ENCODE measurements around the gene WDR7. TPM values are rescaled to one million over a fixed set of nuclear protein-coding genes. Genes with fewer than 3 reads are reported as not detected.

Gene WDR7
- total RNA-seq, 1 donor from 2014 or later = 67.3 TPM

- no peaks in the 10 kb centered on the region for H3K27me3 ChIP-seq (ENCODE audit: control insufficient read depth in 3 of 3, insufficient read depth in 3 of 3, low read length in 3 of 3)
- peaks cover 0 to 7% (median 2%) of the 10 kb centered on the region in 3 donors for H3K36me3 ChIP-seq (ENCODE audit: control insufficient read depth in 3 of 3, insufficient read depth in 3 of 3, low read length in 3 of 3)
- no peak overlapping the region for H3K27ac ChIP-seq (ENCODE audit: low read depth, low read length)
- no peaks in the 10 kb centered on the region for H3K9me3 ChIP-seq (ENCODE audit: control insufficient read depth in 3 of 3, low read length in 3 of 3)
- no peaks in the 10 kb centered on the region for H3K4me1 ChIP-seq (ENCODE audit: control insufficient read depth in 3 of 3, insufficient read depth in 3 of 3, low read length in 3 of 3)
- H3K4me3 ChIP-seq (ENCODE audit: low read length in 3 of 3) = no peak overlapping the region
- H3K9ac ChIP-seq (ENCODE audit: low read depth in 1 of 3, low read length in 3 of 3) = no peak overlapping the region
Observed at GRCh38 chr18:56672391-56672790, 21.2 kb downstream of the WDR7 start.

GRCh38 chr18:56672981-56673380 lies 21.8 kb downstream of the WDR7 start:
- Histone ChIP-seq H3K9me3 (ENCODE audit: control insufficient read depth in 3 of 3, low read length in 3 of 3) (no peaks in the 10 kb centered on the region), H3K27me3 (ENCODE audit: control insufficient read depth in 3 of 3, insufficient read depth in 3 of 3, low read length in 3 of 3) (no peaks in the 10 kb centered on the region), H3K27ac (ENCODE audit: low read depth, low read length) (no peak overlapping the region), H3K4me1 (ENCODE audit: control insufficient read depth in 3 of 3, insufficient read depth in 3 of 3, low read length in 3 of 3) (no peaks in the 10 kb centered on the region), H3K9ac (ENCODE audit: low read depth in 1 of 3, low read length in 3 of 3) (no peak overlapping the region), H3K4me3 (ENCODE audit: low read length in 3 of 3) (no peak overlapping the region), H3K36me3 (ENCODE audit: control insufficient read depth in 3 of 3, insufficient read depth in 3 of 3, low read length in 3 of 3) (peaks cover 0 to 7% (median 2%) of the 10 kb centered on the region in 3 donors)

- Histone ChIP-seq H3K36me3 (ENCODE audit: control insufficient read depth in 3 of 3, insufficient read depth in 3 of 3, low read length in 3 of 3) (peaks cover 0 to 7% (median 4%) of the 10 kb centered on the region in 3 donors), H3K27ac (ENCODE audit: low read depth, low read length) (no peak overlapping the region)
Observed at GRCh38 chr18:56676639-56677038, 25.5 kb downstream of the WDR7 start.

GRCh38 chr18:56678836-56679565 lies 27.8 kb downstream of the WDR7 start:
- Histone ChIP-seq H3K36me3 (ENCODE audit: control insufficient read depth in 3 of 3, insufficient read depth in 3 of 3, low read length in 3 of 3) (peaks cover 0 to 11% (median 10%) of the 10 kb centered on the region in 3 donors), H3K27ac (ENCODE audit: low read depth, low read length) (no peak overlapping the region), H3K27me3 (ENCODE audit: control insufficient read depth in 3 of 3, insufficient read depth in 3 of 3, low read length in 3 of 3) (no peaks in the 10 kb centered on the region), H3K9me3 (ENCODE audit: control insufficient read depth in 3 of 3, low read length in 3 of 3) (no peaks in the 10 kb centered on the region), H3K4me3 (ENCODE audit: low read length in 3 of 3) (no peak overlapping the region), H3K9ac (ENCODE audit: low read depth in 1 of 3, low read length in 3 of 3) (no peak overlapping the region), H3K4me1 (ENCODE audit: control insufficient read depth in 3 of 3, insufficient read depth in 3 of 3, low read length in 3 of 3) (no peaks in the 10 kb centered on the region)

More at GRCh38 chr18:56676639-56677038, 25.5 kb downstream of the WDR7 start:
- Histone ChIP-seq H3K27me3 (ENCODE audit: control insufficient read depth in 3 of 3, insufficient read depth in 3 of 3, low read length in 3 of 3) (no peaks in the 10 kb centered on the region), H3K9me3 (ENCODE audit: control insufficient read depth in 3 of 3, low read length in 3 of 3) (no peaks in the 10 kb centered on the region), H3K9ac (ENCODE audit: low read depth in 1 of 3, low read length in 3 of 3) (no peak overlapping the region), H3K4me3 (ENCODE audit: low read length in 3 of 3) (no peak overlapping the region), H3K4me1 (ENCODE audit: control insufficient read depth in 3 of 3, insufficient read depth in 3 of 3, low read length in 3 of 3) (no peaks in the 10 kb centered on the region)

GRCh38 chr18:56684277-56684676 lies 33.1 kb downstream of the WDR7 start:
- Histone ChIP-seq H3K4me3 (ENCODE audit: low read length in 3 of 3) (no peak overlapping the region), H3K27me3 (ENCODE audit: control insufficient read depth in 3 of 3, insufficient read depth in 3 of 3, low read length in 3 of 3) (no peaks in the 10 kb centered on the region), H3K9me3 (ENCODE audit: control insufficient read depth in 3 of 3, low read length in 3 of 3) (no peaks in the 10 kb centered on the region), H3K36me3 (ENCODE audit: control insufficient read depth in 3 of 3, insufficient read depth in 3 of 3, low read length in 3 of 3) (peaks cover 0 to 23% (median 13%) of the 10 kb centered on the region in 3 donors), H3K27ac (ENCODE audit: low read depth, low read length) (no peak overlapping the region), H3K9ac (ENCODE audit: low read depth in 1 of 3, low read length in 3 of 3) (no peak overlapping the region), H3K4me1 (ENCODE audit: control insufficient read depth in 3 of 3, insufficient read depth in 3 of 3, low read length in 3 of 3) (no peaks in the 10 kb centered on the region)

- H3K9ac ChIP-seq (ENCODE audit: low read depth in 1 of 3, low read length in 3 of 3) = no peak overlapping the region
- H3K4me3 ChIP-seq (ENCODE audit: low read length in 3 of 3) = no peak overlapping the region
- no peaks in the 10 kb centered on the region for H3K9me3 ChIP-seq (ENCODE audit: control insufficient read depth in 3 of 3, low read length in 3 of 3)
Observed at GRCh38 chr18:56691530-56691929, 40.4 kb downstream of the WDR7 start.

GRCh38 chr18:56696966-56697365 lies 45.8 kb downstream of the WDR7 start:
- Histone ChIP-seq H3K36me3 (ENCODE audit: control insufficient read depth in 3 of 3, insufficient read depth in 3 of 3, low read length in 3 of 3) (peaks cover 2 to 7% (median 4%) of the 10 kb centered on the region in 3 donors), H3K27ac (ENCODE audit: low read depth, low read length) (no peak overlapping the region), H3K4me3 (ENCODE audit: low read length in 3 of 3) (no peak overlapping the region), H3K9me3 (ENCODE audit: control insufficient read depth in 3 of 3, low read length in 3 of 3) (no peaks in the 10 kb centered on the region), H3K4me1 (ENCODE audit: control insufficient read depth in 3 of 3, insufficient read depth in 3 of 3, low read length in 3 of 3) (no peaks in the 10 kb centered on the region), H3K9ac (ENCODE audit: low read depth in 1 of 3, low read length in 3 of 3) (no peak overlapping the region), H3K27me3 (ENCODE audit: control insufficient read depth in 3 of 3, insufficient read depth in 3 of 3, low read length in 3 of 3) (no peaks in the 10 kb centered on the region)

More at GRCh38 chr18:56691530-56691929, 40.4 kb downstream of the WDR7 start:
- no peaks in the 10 kb centered on the region for H3K4me1 ChIP-seq (ENCODE audit: control insufficient read depth in 3 of 3, insufficient read depth in 3 of 3, low read length in 3 of 3)
- no peak overlapping the region for H3K27ac ChIP-seq (ENCODE audit: low read depth, low read length)
- peaks cover 2 to 14% (median 9%) of the 10 kb centered on the region in 3 donors for H3K36me3 ChIP-seq (ENCODE audit: control insufficient read depth in 3 of 3, insufficient read depth in 3 of 3, low read length in 3 of 3)
- H3K27me3 ChIP-seq (ENCODE audit: control insufficient read depth in 3 of 3, insufficient read depth in 3 of 3, low read length in 3 of 3) = no peaks in the 10 kb centered on the region

- H3K9me3 ChIP-seq (ENCODE audit: control insufficient read depth in 3 of 3, low read length in 3 of 3) = no peaks in the 10 kb centered on the region
- H3K4me3 ChIP-seq (ENCODE audit: low read length in 3 of 3) = no peak overlapping the region
- H3K36me3 ChIP-seq (ENCODE audit: control insufficient read depth in 3 of 3, insufficient read depth in 3 of 3, low read length in 3 of 3) = no peaks in the 10 kb centered on the region
- H3K27ac ChIP-seq (ENCODE audit: low read depth, low read length) = no peak overlapping the region
- H3K4me1 ChIP-seq (ENCODE audit: control insufficient read depth in 3 of 3, insufficient read depth in 3 of 3, low read length in 3 of 3) = no peaks in the 10 kb centered on the region
- H3K27me3 ChIP-seq (ENCODE audit: control insufficient read depth in 3 of 3, insufficient read depth in 3 of 3, low read length in 3 of 3) = no peaks in the 10 kb centered on the region
- H3K9ac ChIP-seq (ENCODE audit: low read depth in 1 of 3, low read length in 3 of 3) = no peak overlapping the region
Observed at GRCh38 chr18:56702946-56703345, 51.8 kb downstream of the WDR7 start.

GRCh38 chr18:56709463-56709862 lies 58.3 kb downstream of the WDR7 start:
- Histone ChIP-seq H3K4me3 (ENCODE audit: low read length in 3 of 3) (no peak overlapping the region), H3K27ac (ENCODE audit: low read depth, low read length) (no peak overlapping the region), H3K4me1 (ENCODE audit: control insufficient read depth in 3 of 3, insufficient read depth in 3 of 3, low read length in 3 of 3) (no peaks in the 10 kb centered on the region), H3K9me3 (ENCODE audit: control insufficient read depth in 3 of 3, low read length in 3 of 3) (no peaks in the 10 kb centered on the region), H3K36me3 (ENCODE audit: control insufficient read depth in 3 of 3, insufficient read depth in 3 of 3, low read length in 3 of 3) (no peaks in the 10 kb centered on the region), H3K9ac (ENCODE audit: low read depth in 1 of 3, low read length in 3 of 3) (no peak overlapping the region), H3K27me3 (ENCODE audit: control insufficient read depth in 3 of 3, insufficient read depth in 3 of 3, low read length in 3 of 3) (no peaks in the 10 kb centered on the region)

- Histone ChIP-seq H3K36me3 (ENCODE audit: control insufficient read depth in 3 of 3, insufficient read depth in 3 of 3, low read length in 3 of 3) (no peaks in the 10 kb centered on the region), H3K4me1 (ENCODE audit: control insufficient read depth in 3 of 3, insufficient read depth in 3 of 3, low read length in 3 of 3) (no peaks in the 10 kb centered on the region), H3K27me3 (ENCODE audit: control insufficient read depth in 3 of 3, insufficient read depth in 3 of 3, low read length in 3 of 3) (no peaks in the 10 kb centered on the region), H3K4me3 (ENCODE audit: low read length in 3 of 3) (no peak overlapping the region), H3K27ac (ENCODE audit: low read depth, low read length) (no peak overlapping the region), H3K9ac (ENCODE audit: low read depth in 1 of 3, low read length in 3 of 3) (no peak overlapping the region), H3K9me3 (ENCODE audit: control insufficient read depth in 3 of 3, low read length in 3 of 3) (no peaks in the 10 kb centered on the region)
Observed at GRCh38 chr18:56711708-56712445, 60.7 kb downstream of the WDR7 start.
